GM12878 (cell line): Measurements from ENCODE around the gene ADAMTSL1.

Experiments
- CTCF ChIP-seq, 3 experiments: IDR thresholded peaks in 2 of 3; conservative IDR thresholded peaks in 1 of 3; 2 replicates each; pipeline ENCODE4 v1.5.1; 2011; ENCODE audit warnings: low read depth in 3 of 3, low read length in 3 of 3, mild to moderate bottlenecking in 3 of 3, control low read depth in 2 of 3, moderate library complexity in 2 of 3, inconsistent platforms in 1 of 3, mixed read lengths in 1 of 3; ENCODE audit not compliant: control insufficient read depth in 2 of 3, insufficient read depth in 1 of 3; ENCODE audit errors: extremely low read depth in 1 of 3
- DPF2 ChIP-seq: fragments of 450-650 bp; IDR thresholded peaks from 2 replicates; pipeline ENCODE4 v1.6.1; 2017; ENCODE audit warnings: mild to moderate bottlenecking
- ELK1 ChIP-seq: IDR thresholded peaks from 2 replicates; pipeline ENCODE4 v1.6.1; 2012; ENCODE audit warnings: low read depth, low read length, improper control_type of control experiment
- EP300 ChIP-seq, 2 experiments: fragments of 150-350 bp in 1 of 2; IDR thresholded peaks; 2 replicates each; pipeline ENCODE4 v1.6.1; 2011 to 2012; ENCODE audit warnings: low read depth in 2 of 2, low read length in 2 of 2, borderline replicate concordance in 1 of 2, improper control_type of control experiment in 1 of 2, inconsistent platforms in 1 of 2; ENCODE audit not compliant: control insufficient read depth in 1 of 2
- SKIL ChIP-seq: fragments of 450-650 bp; IDR thresholded peaks from 2 replicates; pipeline ENCODE4 v1.6.1; 2017; ENCODE audit warnings: mild to moderate bottlenecking, low read depth, inconsistent platforms; ENCODE audit not compliant: poor library complexity, severe bottlenecking

DNA sequence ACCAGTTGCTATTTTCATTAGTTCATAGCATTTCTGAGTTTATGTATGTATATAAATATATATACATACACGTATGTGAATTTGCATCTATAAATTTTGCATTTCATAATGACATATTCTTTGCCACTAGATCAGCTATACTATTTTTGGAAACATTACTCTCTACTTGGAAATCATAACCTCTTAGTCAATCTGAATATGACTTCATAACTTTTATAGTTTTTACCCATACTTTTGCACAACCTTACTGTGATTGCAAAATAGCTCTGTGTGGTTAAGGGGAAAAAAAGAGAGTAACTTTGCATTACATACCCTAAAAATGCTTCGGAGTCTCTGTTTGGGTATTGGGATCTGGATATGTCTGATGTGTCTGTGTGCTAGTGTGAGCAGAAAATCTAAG, 44.9 kb upstream of the ADAMTSL1 start:
- TF ChIP-seq SKIL (no peak), CTCF (IDR thresholded peaks at IDR 0.05 in 2 of 3, conservative IDR thresholded peaks at IDR 0.05 in 1 of 3; ENCODE audit: control insufficient read depth in 2 of 3, extremely low read depth in 1 of 3, insufficient read depth in 1 of 3, low read depth in 3 of 3, low read length in 3 of 3) (no peak), DPF2 (no peak), EP300 (IDR thresholded peaks at IDR 0.05; ENCODE audit: borderline replicate concordance in 1 of 2, control insufficient read depth in 1 of 2, low read depth in 2 of 2, low read length in 2 of 2) (no peak), ELK1 (no peak)
